GM12878 (cell line): ENCODE data around the gene DOCK7. TPM values are rescaled to one million over a fixed set of nuclear protein-coding genes. Genes with fewer than 3 reads are reported as not detected.

ENCODE experiments used
- ATAC-seq: fragments of 200-7000 bp; cut with Tn5 transposase; 3 replicates; pipeline ENCODE4 v1.9.1; 2020; ENCODE audit warnings: mild to moderate bottlenecking, moderate library complexity
- BruUV-seq: library from RNA; stranded (reverse); fragments of 400-500 nt; replicated peaks from 2 replicates; lab custom pipeline; 2021; lab: Mats Ljungman, UMichigan
- CTCF ChIA-PET: fragments of 300-600 bp; sonication (Branson Sonifier 250); formaldehyde crosslinking; extraction: SDS; loops from one replicate; lab custom pipeline; 2021; ENCODE audit warnings: inconsistent platforms; lab: Yijun Ruan, JAX
- POLR2A ChIA-PET: fragments of 350-600 bp; formaldehyde crosslinking; extraction: SDS; loops from one replicate; lab custom pipeline; 2021; ENCODE audit warnings: inconsistent platforms; lab: Charles Lee
- RAD21 ChIA-PET: fragments of 300-600 bp; sonication (Branson Sonifier 250); formaldehyde crosslinking; loops from one replicate; lab custom pipeline; 2023; ENCODE audit warnings: antibody characterized with exemption; ENCODE audit not compliant: unreplicated experiment; lab: Charles Lee
- SMC1A ChIA-PET: fragments of 300-600 bp; sonication (Branson Sonifier 250); formaldehyde crosslinking; loops from one replicate; lab custom pipeline; 2023; ENCODE audit not compliant: unreplicated experiment, uncharacterized antibody; lab: Charles Lee
- DNase-seq: peaks from one replicate; pipeline ENCODE4 v3.0.0-alpha.2; 2011; ENCODE audit warnings: low read depth, low spot score
- FAIRE-seq: peaks from 3 replicates; lab custom pipeline; 2011; peaks lifted over from hg19 to GRCh38; lab: Jason Lieb, UNC
- H2AFZ ChIP-seq: 2 replicates; pipeline ENCODE4 v1.6.0; 2011; ENCODE audit warnings: low read depth, low read length, control low read depth; ENCODE audit not compliant: control insufficient read depth
- H3K27ac ChIP-seq: 2 replicates; pipeline ENCODE4 v1.5.1; 2011; ENCODE audit warnings: control low read depth; ENCODE audit not compliant: control insufficient read depth, insufficient read depth
- H3K27me3 ChIP-seq, 2 experiments: replicated peaks in 1 of 2; 2 replicates each; pipeline versions ENCODE4 v1.6.0 to v1.6.1; 2011; ENCODE audit warnings: low read length in 1 of 2; ENCODE audit not compliant: control insufficient read depth in 2 of 2, insufficient read depth in 2 of 2
- H3K36me3 ChIP-seq, 2 experiments: 2 replicates each; pipeline ENCODE4 v1.5.1; 2011; ENCODE audit warnings: low read length in 1 of 2; ENCODE audit not compliant: control insufficient read depth in 2 of 2, insufficient read depth in 2 of 2
- H3K4me1 ChIP-seq: 2 replicates; pipeline ENCODE4 v1.6.1; 2011; ENCODE audit warnings: mild to moderate bottlenecking, low read length, moderate library complexity, mixed read lengths; ENCODE audit not compliant: control insufficient read depth, insufficient read depth
- H3K4me2 ChIP-seq: 2 replicates; pipeline ENCODE4 v1.6.0; 2011; ENCODE audit warnings: control low read depth; ENCODE audit not compliant: control insufficient read depth, insufficient read depth
- H3K4me3 ChIP-seq: fragments of 200-600 bp; sonication (generic); 2 replicates; pipeline ENCODE4 v1.5.1; 2016
- H3K79me2 ChIP-seq: 2 replicates; pipeline ENCODE4 v1.6.0; 2011; ENCODE audit warnings: low read length; ENCODE audit not compliant: control insufficient read depth, insufficient read depth
- H3K9ac ChIP-seq: 2 replicates; pipeline ENCODE4 v1.8.0; 2011; ENCODE audit warnings: low read length, control low read depth, mixed read lengths; ENCODE audit not compliant: control insufficient read depth, insufficient read depth
- H3K9me3 ChIP-seq: replicated peaks from 3 replicates; pipeline ENCODE4 v1.5.1; 2011; ENCODE audit warnings: mild to moderate bottlenecking, low read length; ENCODE audit not compliant: control insufficient read depth, insufficient read depth
- H4K20me1 ChIP-seq: 2 replicates; pipeline ENCODE4 v1.6.0; 2011; ENCODE audit not compliant: control insufficient read depth, insufficient read depth
- EED ChIP-seq: sonication (generic); IDR thresholded peaks from 2 replicates; pipeline ENCODE4 v1.6.1; 2016; ENCODE audit warnings: antibody characterized with exemption, low read depth
- FOS ChIP-seq: IDR thresholded peaks from 3 replicates; pipeline ENCODE4 v1.6.1; 2011; ENCODE audit warnings: borderline replicate concordance; ENCODE audit not compliant: insufficient read length; ENCODE audit errors: extremely low read depth
- GATAD2B ChIP-seq: fragments of 450-650 bp; conservative IDR thresholded peaks from 2 replicates; pipeline ENCODE4 v1.6.1; 2017; ENCODE audit warnings: low read depth, mild to moderate bottlenecking, moderate library complexity
- MEF2A ChIP-seq: IDR thresholded peaks from 2 replicates; pipeline ENCODE4 v1.6.1; 2011; ENCODE audit warnings: low read depth, mild to moderate bottlenecking, low read length, moderate library complexity; ENCODE audit not compliant: insufficient read depth
- MXI1 ChIP-seq: fragments of 150-350 bp; IDR thresholded peaks from 2 replicates; pipeline ENCODE4 v1.6.1; 2011; ENCODE audit warnings: low read depth, mild to moderate bottlenecking, inconsistent platforms, low read length, improper control_type of control experiment
- NRF1 ChIP-seq: conservative IDR thresholded peaks from 2 replicates; pipeline ENCODE4 v1.6.1; 2011; ENCODE audit warnings: mild to moderate bottlenecking, low read depth, low read length, improper control_type of control experiment
- PAX5 ChIP-seq: IDR thresholded peaks from 2 replicates; pipeline ENCODE4 v1.6.1; 2011; ENCODE audit warnings: low read depth, low read length, borderline replicate concordance
- PML ChIP-seq: IDR thresholded peaks from 2 replicates; pipeline ENCODE4 v1.6.1; 2012; ENCODE audit warnings: low read length, inconsistent platforms
- TBL1XR1 ChIP-seq: IDR thresholded peaks from 2 replicates; pipeline ENCODE4 v1.6.1; 2012; ENCODE audit warnings: low read depth, low read length, improper control_type of control experiment
- ZBTB4 ChIP-seq: fragments of 450-650 bp; formaldehyde crosslinking; IDR thresholded peaks from 2 replicates; pipeline ENCODE4 v1.4.0; 2022; ENCODE audit warnings: mild to moderate bottlenecking, moderate library complexity
- whole genome bisulfite sequencing: methylation state at CpG from one replicate; pipeline ENCODE4 v1.1.6; 2016; ENCODE audit warnings: low lambda C conversion rate; ENCODE audit not compliant: insufficient replicate concordance, insufficient coverage; ENCODE audit errors: missing lambda C conversion rate; 5-methylcytosine and 5-hydroxymethylcytosine counted together
- in situ Hi-C: fragments of 300-500 bp; cut with MboI; formaldehyde crosslinking; loops from 9 replicates; pipeline ENCODE4 v1.14.3; 2018; ENCODE audit warnings: mixed read lengths
- intact Hi-C: fragments of 100-400 bp; cut with micrococcal nuclease; formaldehyde crosslinking; loops from one replicate; pipeline ENCODE4 v1.14.2; 2022; ENCODE audit not compliant: unreplicated experiment
- polyA plus RNA-seq, 11 experiments: library from polyadenylated mRNA; depleted of rRNA in 4 of 11; unstranded in 6 of 11; stranded (reverse) in 5 of 11; fragments of >200 nt; fragmentation: Nextera tagmentation in 4 of 11; fragmentation: Illumina TruSeq in 1 of 11; extraction: Ambion mirVana in 4 of 11; extraction: Trizol in 1 of 11; gene quantifications; 1 replicate in 1 of 11; 2 replicates in 10 of 11; pipeline versions ENCODE4 v1.2.1 to v1.2.3, GENCODE V29; 2011 to 2016; ENCODE audit warnings: inconsistent platforms in 2 of 11, missing spikeins in 2 of 11, low read depth in 1 of 11
- total RNA-seq, 4 experiments: library from RNA; depleted of rRNA in 3 of 4; stranded (reverse); fragments of >200 nt in 3 of 4; fragmentation: Illumina TruSeq in 1 of 4; extraction: Trizol in 1 of 4; gene quantifications; 2 replicates each; pipeline versions ENCODE4 v1.2.1 to v1.2.3, GENCODE V29; 2013 to 2021
- TF ChIP-seq, protein P1 (sequence below): fragments of 450-650 bp; IDR thresholded peaks from 2 replicates; pipeline ENCODE4 v1.6.1; 2018; ENCODE audit warnings: mild to moderate bottlenecking, low read depth, moderate library complexity; ENCODE audit not compliant: partially characterized antibody
- TF ChIP-seq, protein P2 (sequence below): fragments of 450-650 bp; conservative IDR thresholded peaks from 2 replicates; pipeline ENCODE4 v1.6.1; 2017; ENCODE audit warnings: mild to moderate bottlenecking, moderate library complexity

DOCK7 gene
- total and polyA plus RNA-seq, 10 of the 15 experiments (the other 5 are each of a cell fraction or from before 2014, with no cell fraction given) = 4.8 to 34.6 (median 26.9) TPM

GRCh38 chr1:62436039-62436465 lies 252.1 kb downstream of the DOCK7 start (continued):
- peak; percentile 85 for TF ChIP-seq PML
- TF ChIP-seq GATAD2B = peak; percentile 23; the same call in 1 of the 2 replicates

DNA sequence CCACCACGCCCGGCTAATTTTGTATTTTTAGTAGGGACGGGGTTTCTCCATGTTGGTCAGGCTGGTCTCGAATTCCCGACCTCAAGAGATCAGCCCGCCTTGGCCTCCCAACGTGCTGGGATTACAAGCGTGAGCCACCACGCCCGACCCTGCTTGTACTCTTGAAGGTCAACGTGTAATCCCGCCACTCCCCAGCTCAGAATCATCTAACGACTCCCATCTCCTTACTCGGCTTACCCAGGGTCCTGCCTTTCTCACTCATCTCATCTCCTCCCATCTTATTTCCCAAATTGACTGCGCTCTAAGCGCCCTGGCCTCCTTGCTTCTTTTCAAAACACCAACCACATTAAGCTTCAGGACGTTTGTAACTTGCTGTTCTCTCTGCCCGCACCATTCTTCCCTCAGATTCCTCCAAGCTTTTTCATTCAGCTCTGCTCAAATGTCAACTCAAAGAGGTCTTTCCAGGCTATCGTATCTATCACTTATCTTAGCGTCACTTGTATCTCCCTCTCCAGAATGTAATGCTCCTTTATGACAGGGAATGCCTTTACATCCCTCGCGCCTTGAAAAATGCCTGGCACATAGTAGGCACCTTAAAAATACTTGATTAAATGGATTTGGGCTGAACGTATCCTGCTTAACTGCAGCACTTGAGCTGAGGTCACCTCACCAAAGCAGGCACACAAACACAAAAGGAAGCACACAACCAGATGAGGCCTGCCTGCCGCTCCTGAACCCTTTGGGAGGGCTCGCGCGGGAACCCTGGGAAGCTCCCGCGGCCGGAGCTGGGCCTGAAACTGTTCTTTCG lies 252.8 kb downstream of the DOCK7 start:
- TSS peak; percentile 97 for BruUV-seq
- Histone ChIP-seq H3K27ac (peak overlapping the region; percentile 95), H3K4me1 (no peaks in the 10 kb centered on the region), H3K9me3 (no peaks in the 10 kb centered on the region; the same call in 2 of the 3 replicates), H3K36me3 (no peaks in the 10 kb centered on the region), H3K4me2 (peak overlapping the region; percentile 84), H2AFZ (peak overlapping the region; percentile 74), H3K79me2 (peaks cover 38% of the 10 kb centered on the region), H3K4me3 (peak overlapping the region; percentile 74), H4K20me1 (no peaks in the 10 kb centered on the region), H3K9ac (peak overlapping the region; percentile 89), H3K27me3 (no peaks in the 10 kb centered on the region)
- RAD21 ChIA-PET = interaction anchor here (0.6 to 1.8 kb wide), 6 partner anchors 20 to 710 kb away, joined by 3 to 8 read pairs (median 3); partner anchors contain the start of gene DOCK7
- CTCF ChIA-PET = interaction anchor here (0.8 to 3.0 kb wide), 4 partner anchors 11 to 311 kb away, joined by 3 to 13 read pairs (median 4); no protein-coding TSS in a partner anchor
- DNase-seq (no peak), FAIRE-seq (no peak), ATAC-seq (no peak)
- 54% methylated on average over 31 of the region's 31 CpGs for WGBS
- POLR2A ChIA-PET = interaction anchor here (0.9 to 1.5 kb wide), 4 partner anchors 12 to 310 kb away, joined by 3 to 4 read pairs (median 3); no protein-coding TSS in a partner anchor
- intact Hi-C loops (loop anchor here (2.0 to 5.0 kb wide), 4 partner anchors 187 to 352 kb away; partner anchors contain the start of gene DOCK7), in situ Hi-C loops (no loop called here)
- SMC1A ChIA-PET = interaction anchor here (0.7 to 1.5 kb wide), 6 partner anchors 8 to 311 kb away, joined by 3 to 6 read pairs (median 3); no protein-coding TSS in a partner anchor
- TF ChIP-seq TBL1XR1 (no peak), NRF1 (no peak), FOS (no peak), EED (peak; percentile 75), PAX5 (0 out of 2 replicates have a peak, but pooled peaks have one; percentile 11), MXI1 (no peak), ZBTB4 (CRISPR knock-in tag) (no peak), MEF2A (no peak)
- TF ChIP-seq, protein P1, sequence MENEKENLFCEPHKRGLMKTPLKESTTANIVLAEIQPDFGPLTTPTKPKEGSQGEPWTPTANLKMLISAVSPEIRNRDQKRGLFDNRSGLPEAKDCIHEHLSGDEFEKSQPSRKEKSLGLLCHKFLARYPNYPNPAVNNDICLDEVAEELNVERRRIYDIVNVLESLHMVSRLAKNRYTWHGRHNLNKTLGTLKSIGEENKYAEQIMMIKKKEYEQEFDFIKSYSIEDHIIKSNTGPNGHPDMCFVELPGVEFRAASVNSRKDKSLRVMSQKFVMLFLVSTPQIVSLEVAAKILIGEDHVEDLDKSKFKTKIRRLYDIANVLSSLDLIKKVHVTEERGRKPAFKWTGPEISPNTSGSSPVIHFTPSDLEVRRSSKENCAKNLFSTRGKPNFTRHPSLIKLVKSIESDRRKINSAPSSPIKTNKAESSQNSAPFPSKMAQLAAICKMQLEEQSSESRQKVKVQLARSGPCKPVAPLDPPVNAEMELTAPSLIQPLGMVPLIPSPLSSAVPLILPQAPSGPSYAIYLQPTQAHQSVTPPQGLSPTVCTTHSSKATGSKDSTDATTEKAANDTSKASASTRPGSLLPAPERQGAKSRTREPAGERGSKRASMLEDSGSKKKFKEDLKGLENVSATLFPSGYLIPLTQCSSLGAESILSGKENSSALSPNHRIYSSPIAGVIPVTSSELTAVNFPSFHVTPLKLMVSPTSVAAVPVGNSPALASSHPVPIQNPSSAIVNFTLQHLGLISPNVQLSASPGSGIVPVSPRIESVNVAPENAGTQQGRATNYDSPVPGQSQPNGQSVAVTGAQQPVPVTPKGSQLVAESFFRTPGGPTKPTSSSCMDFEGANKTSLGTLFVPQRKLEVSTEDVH = peak; percentile 36
- TF ChIP-seq, protein P2, sequence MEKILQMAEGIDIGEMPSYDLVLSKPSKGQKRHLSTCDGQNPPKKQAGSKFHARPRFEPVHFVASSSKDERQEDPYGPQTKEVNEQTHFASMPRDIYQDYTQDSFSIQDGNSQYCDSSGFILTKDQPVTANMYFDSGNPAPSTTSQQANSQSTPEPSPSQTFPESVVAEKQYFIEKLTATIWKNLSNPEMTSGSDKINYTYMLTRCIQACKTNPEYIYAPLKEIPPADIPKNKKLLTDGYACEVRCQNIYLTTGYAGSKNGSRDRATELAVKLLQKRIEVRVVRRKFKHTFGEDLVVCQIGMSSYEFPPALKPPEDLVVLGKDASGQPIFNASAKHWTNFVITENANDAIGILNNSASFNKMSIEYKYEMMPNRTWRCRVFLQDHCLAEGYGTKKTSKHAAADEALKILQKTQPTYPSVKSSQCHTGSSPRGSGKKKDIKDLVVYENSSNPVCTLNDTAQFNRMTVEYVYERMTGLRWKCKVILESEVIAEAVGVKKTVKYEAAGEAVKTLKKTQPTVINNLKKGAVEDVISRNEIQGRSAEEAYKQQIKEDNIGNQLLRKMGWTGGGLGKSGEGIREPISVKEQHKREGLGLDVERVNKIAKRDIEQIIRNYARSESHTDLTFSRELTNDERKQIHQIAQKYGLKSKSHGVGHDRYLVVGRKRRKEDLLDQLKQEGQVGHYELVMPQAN = no peak
